Hepatocyte (in vitro differentiated cells): Measurements from ENCODE around the gene ZNF407. TPM values are rescaled to one million over a fixed set of nuclear protein-coding genes. Genes with fewer than 3 reads are reported as not detected.

Source experiments
- DNase-seq: peaks from one replicate; pipeline ENCODE4 v3.0.0-alpha.2; 2016; ENCODE audit warnings: low spot score
- H2AFZ ChIP-seq: fragments of 200-600 bp; sonication (generic); 2 replicates; pipeline ENCODE4 v1.6.0; 2016; ENCODE audit warnings: antibody characterized with exemption, mild to moderate bottlenecking
- H3K27ac ChIP-seq: fragments of 200-600 bp; sonication (generic); 2 replicates; pipeline ENCODE4 v1.5.1; 2016; ENCODE audit warnings: mild to moderate bottlenecking
- H3K27me3 ChIP-seq: fragments of 200-600 bp; sonication (generic); 2 replicates; pipeline ENCODE4 v1.6.1; 2016
- H3K36me3 ChIP-seq: fragments of 200-600 bp; sonication (generic); replicated peaks from 2 replicates; pipeline ENCODE4 v1.5.1; 2016; ENCODE audit warnings: low read depth; ENCODE audit not compliant: insufficient read depth
- H3K4me1 ChIP-seq: fragments of 200-600 bp; sonication (generic); 2 replicates; pipeline ENCODE4 v1.5.1; 2016; ENCODE audit warnings: mild to moderate bottlenecking, moderate library complexity; ENCODE audit not compliant: insufficient read depth
- H3K4me2 ChIP-seq: fragments of 200-600 bp; sonication (generic); 2 replicates; pipeline ENCODE4 v1.6.0; 2016
- H3K4me3 ChIP-seq: fragments of 200-600 bp; sonication (generic); 2 replicates; pipeline ENCODE4 v1.5.1; 2016; ENCODE audit warnings: mild to moderate bottlenecking
- H3K79me2 ChIP-seq: fragments of 200-600 bp; sonication (generic); 2 replicates; pipeline ENCODE4 v1.6.0; 2017; ENCODE audit warnings: mild to moderate bottlenecking
- H3K9me2 ChIP-seq: fragments of 200-600 bp; sonication (generic); replicated peaks from 2 replicates; pipeline ENCODE4 v1.6.0; 2017; ENCODE audit warnings: mild to moderate bottlenecking; ENCODE audit not compliant: insufficient read depth
- H3K9me3 ChIP-seq: fragments of 200-600 bp; sonication (generic); 2 replicates; pipeline ENCODE4 v1.5.1; 2016; ENCODE audit warnings: low read depth, mild to moderate bottlenecking
- H4K20me1 ChIP-seq: fragments of 200-600 bp; sonication (generic); 2 replicates; pipeline ENCODE4 v1.6.0; 2016; ENCODE audit warnings: mild to moderate bottlenecking; ENCODE audit not compliant: insufficient read depth, poor library complexity, severe bottlenecking
- CTCF ChIP-seq: fragments of 200-600 bp; sonication (generic); IDR thresholded peaks from 2 replicates; pipeline ENCODE4 v1.5.1; 2016; ENCODE audit warnings: antibody characterized with exemption, mild to moderate bottlenecking; ENCODE audit not compliant: poor library complexity
- EZH2 ChIP-seq: fragments of 200-600 bp; sonication (generic); IDR thresholded peaks from 2 replicates; pipeline ENCODE4 v1.6.1; 2016; ENCODE audit warnings: antibody characterized with exemption, mild to moderate bottlenecking, borderline replicate concordance
- EZH2phosphoT487 ChIP-seq: fragments of 200-600 bp; sonication (generic); IDR thresholded peaks from one replicate; pipeline ENCODE4 v1.6.1; 2018; ENCODE audit warnings: antibody characterized with exemption, mild to moderate bottlenecking, low read depth, moderate library complexity; ENCODE audit not compliant: unreplicated experiment, severe bottlenecking
- WGBS: methylation state at CpG from one replicate; pipeline ENCODE4 v1.1.6; 2016; ENCODE audit warnings: low lambda C conversion rate; ENCODE audit errors: missing lambda C conversion rate; 5-methylcytosine and 5-hydroxymethylcytosine counted together
- polyA plus RNA-seq: library from polyadenylated mRNA; unstranded; fragments of >200 nt; fragmentation: Nextera tagmentation; extraction: Ambion mirVana; gene quantifications from 2 replicates; pipeline ENCODE4 v1.2.1, GENCODE V29; 2016
- total RNA-seq: library from RNA; depleted of rRNA; stranded (reverse); fragments of >200 nt; gene quantifications from 2 replicates; pipeline ENCODE4 v1.2.3, GENCODE V29; 2014

ZNF407 gene
- total and polyA plus RNA-seq, 2 experiments from 2014 or later: 3.2 to 12.4 TPM

GRCh38 chr18:75034937-75035336, 437.3 kb downstream of the ZNF407 start:
- DNase-seq: no peak
- Histone ChIP-seq H3K9me2 (no peaks in the 10 kb centered on the region), H3K79me2 (no peaks in the 10 kb centered on the region), H3K9me3 (no peaks in the 10 kb centered on the region), H3K27ac (no peak overlapping the region), H3K4me3 (no peak overlapping the region), H3K4me2 (no peak overlapping the region), H3K4me1 (no peaks in the 10 kb centered on the region), H3K27me3 (no peaks in the 10 kb centered on the region), H2AFZ (no peak overlapping the region), H3K36me3 (no peaks in the 10 kb centered on the region), H4K20me1 (no peaks in the 10 kb centered on the region)
- 79% methylated on average over 3 of the region's 3 CpGs for WGBS
- TF ChIP-seq EZH2phosphoT487: no peak
- no peak for TF ChIP-seq EZH2
- TF ChIP-seq CTCF: no peak

- TF ChIP-seq EZH2phosphoT487: no peak
- TF ChIP-seq EZH2: no peak
- Histone ChIP-seq H3K9me2 (no peaks in the 10 kb centered on the region), H3K27ac (no peak overlapping the region), H3K9me3 (no peaks in the 10 kb centered on the region), H3K79me2 (no peaks in the 10 kb centered on the region), H4K20me1 (no peaks in the 10 kb centered on the region), H3K4me3 (no peak overlapping the region), H3K4me2 (no peak overlapping the region), H2AFZ (no peak overlapping the region), H3K36me3 (no peaks in the 10 kb centered on the region), H3K27me3 (no peaks in the 10 kb centered on the region), H3K4me1 (no peaks in the 10 kb centered on the region)
- no peak for DNase-seq
- 87% methylated on average over 3 of the region's 3 CpGs for WGBS
These were observed 438.3 kb downstream of the ZNF407 start for GRCh38 chr18:75035928-75036327.

- DNase-seq: no peak
- TF ChIP-seq EZH2phosphoT487: no peak
- no peak for TF ChIP-seq CTCF
- no peak for TF ChIP-seq EZH2
- no peak overlapping the region for H3K4me3 ChIP-seq
- 75% methylated on average over 18 of the region's 18 CpGs for WGBS
- no peaks in the 10 kb centered on the region for H3K27me3 ChIP-seq
- H3K4me2 ChIP-seq: peak overlapping the region; percentile 15
- peak overlapping the region; percentile 22 for H3K27ac ChIP-seq
- H3K79me2 ChIP-seq: no peaks in the 10 kb centered on the region
- H3K9me2 ChIP-seq: no peaks in the 10 kb centered on the region
- no peaks in the 10 kb centered on the region for H3K9me3 ChIP-seq
- no peaks in the 10 kb centered on the region for H3K4me1 ChIP-seq
- H4K20me1 ChIP-seq: no peaks in the 10 kb centered on the region
- H2AFZ ChIP-seq: no peak overlapping the region
- H3K36me3 ChIP-seq: no peaks in the 10 kb centered on the region
These were observed 439.4 kb downstream of the ZNF407 start for GRCh38 chr18:75036917-75037688.

DNA sequence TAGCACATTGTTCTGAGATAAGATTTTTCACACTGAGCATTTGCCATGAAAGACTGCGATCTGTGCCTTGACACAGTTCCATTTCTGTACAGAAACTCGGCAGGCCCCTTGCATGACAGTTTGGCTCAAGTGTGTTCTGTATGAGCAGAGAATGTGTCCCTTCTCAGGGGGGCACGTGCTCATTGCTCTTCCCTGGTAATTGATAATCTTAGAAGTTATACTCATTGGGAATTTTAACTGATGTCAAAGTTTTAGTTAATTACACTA, 440.0 kb downstream of the ZNF407 start:
- Histone ChIP-seq H2AFZ (no peak overlapping the region), H3K27me3 (no peaks in the 10 kb centered on the region), H3K36me3 (no peaks in the 10 kb centered on the region), H3K27ac (peak overlapping the region; percentile 22), H3K4me3 (no peak overlapping the region), H4K20me1 (no peaks in the 10 kb centered on the region), H3K4me2 (peak overlapping the region; percentile 15), H3K79me2 (no peaks in the 10 kb centered on the region), H3K9me3 (no peaks in the 10 kb centered on the region), H3K9me2 (no peaks in the 10 kb centered on the region), H3K4me1 (no peaks in the 10 kb centered on the region)
- WGBS: 63% methylated on average over 3 of the region's 3 CpGs
- no peak for DNase-seq
- TF ChIP-seq EZH2 (no peak), EZH2phosphoT487 (no peak), CTCF (no peak)
